Mesodermal cell (in vitro differentiated cells): Measurements from ENCODE around the gene ID3.
"Not testable (repeated sequence)": the region's sequence is repeated elsewhere in the genome, so short reads cannot be mapped to it uniquely, and the experiment has no call there.

Experiments
- H3K27ac ChIP-seq: 2 replicates; pipeline ENCODE4 v1.7.0; 2013; ENCODE audit warnings: mild to moderate bottlenecking, low read depth, low read length, moderate library complexity; ENCODE audit not compliant: severe bottlenecking
- H3K36me3 ChIP-seq: 2 replicates; pipeline ENCODE4 v1.7.1; 2013; ENCODE audit warnings: mild to moderate bottlenecking, low read length, moderate library complexity; ENCODE audit not compliant: control insufficient read depth, insufficient read depth
- H3K4me1 ChIP-seq: one replicate; pipeline ENCODE4 v1.7.1; 2013; ENCODE audit warnings: mild to moderate bottlenecking, low read length; ENCODE audit not compliant: insufficient read depth, control insufficient read depth, poor library complexity, severe bottlenecking
- H3K4me3 ChIP-seq: 2 replicates; pipeline ENCODE4 v1.7.0; 2013; ENCODE audit warnings: low read length, control low read depth, mild to moderate bottlenecking; ENCODE audit not compliant: insufficient read depth, poor library complexity, severe bottlenecking; ENCODE audit errors: extremely low read depth
- H3K9me3 ChIP-seq: 2 replicates; pipeline ENCODE4 v1.7.1; 2013; ENCODE audit warnings: mild to moderate bottlenecking, low read length, moderate library complexity; ENCODE audit not compliant: control insufficient read depth
- WGBS, 2 experiments: methylation state at CpG; one replicate each; pipeline ENCODE4 v1.1.5; 2013; ENCODE audit warnings: missing lambda C conversion rate in 2 of 2; ENCODE audit not compliant: insufficient coverage in 2 of 2; 5-methylcytosine and 5-hydroxymethylcytosine counted together

ID3 gene

DNA sequence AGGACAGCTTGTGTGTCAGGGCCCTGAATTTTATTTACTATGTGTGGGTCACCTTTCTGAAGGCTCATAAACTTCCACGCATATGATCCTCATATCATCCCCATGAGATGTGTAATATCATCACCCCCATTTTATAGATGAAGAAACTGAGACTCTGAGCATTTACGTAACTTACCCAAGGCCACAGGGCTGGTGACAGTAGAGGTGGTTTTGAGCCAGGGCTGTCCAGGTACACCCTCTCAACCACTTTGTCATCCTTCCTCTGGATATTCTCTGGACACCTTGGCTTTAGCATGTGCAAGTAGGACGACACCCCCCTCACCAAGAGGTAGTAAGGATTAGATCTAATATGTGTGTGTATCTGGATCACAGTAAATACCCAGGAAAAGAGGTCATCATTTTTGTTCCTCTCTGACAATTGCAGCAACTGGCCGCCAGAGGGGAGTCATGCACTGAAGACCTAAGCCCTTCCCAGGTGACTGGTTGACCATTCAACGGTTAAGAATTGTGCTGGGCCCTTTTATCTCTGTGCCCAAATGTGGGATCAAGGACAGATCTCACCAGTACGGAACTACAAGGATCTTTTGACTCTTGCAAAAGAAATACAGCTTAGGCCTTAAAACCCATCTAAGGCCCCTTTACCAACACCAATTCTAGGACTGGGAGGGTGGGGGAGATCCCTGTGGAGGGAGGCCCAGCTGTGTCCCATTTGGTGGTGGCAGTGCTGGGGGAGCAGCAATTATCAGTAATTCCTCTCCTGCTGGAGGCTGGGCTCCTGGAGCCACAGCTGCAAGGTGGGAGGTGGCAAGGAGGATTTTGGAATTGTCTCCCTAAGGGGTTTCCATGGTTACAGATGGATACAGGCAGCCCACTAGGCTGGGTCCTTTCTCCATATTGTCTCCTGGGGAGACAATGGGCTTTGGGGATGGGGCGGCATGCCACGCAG lies 14.6 kb downstream of the ID3 start:
- Histone ChIP-seq H3K36me3 (no peaks in the 10 kb centered on the region), H3K9me3 (no peaks in the 10 kb centered on the region), H3K27ac (no peak overlapping the region), H3K4me1 (peaks cover 8% of the 10 kb centered on the region), H3K4me3 (no peak overlapping the region)
- WGBS, 2 experiments, result 31 to 46% methylated on average over 3 to 4 of the region's 8 CpGs

DNA sequence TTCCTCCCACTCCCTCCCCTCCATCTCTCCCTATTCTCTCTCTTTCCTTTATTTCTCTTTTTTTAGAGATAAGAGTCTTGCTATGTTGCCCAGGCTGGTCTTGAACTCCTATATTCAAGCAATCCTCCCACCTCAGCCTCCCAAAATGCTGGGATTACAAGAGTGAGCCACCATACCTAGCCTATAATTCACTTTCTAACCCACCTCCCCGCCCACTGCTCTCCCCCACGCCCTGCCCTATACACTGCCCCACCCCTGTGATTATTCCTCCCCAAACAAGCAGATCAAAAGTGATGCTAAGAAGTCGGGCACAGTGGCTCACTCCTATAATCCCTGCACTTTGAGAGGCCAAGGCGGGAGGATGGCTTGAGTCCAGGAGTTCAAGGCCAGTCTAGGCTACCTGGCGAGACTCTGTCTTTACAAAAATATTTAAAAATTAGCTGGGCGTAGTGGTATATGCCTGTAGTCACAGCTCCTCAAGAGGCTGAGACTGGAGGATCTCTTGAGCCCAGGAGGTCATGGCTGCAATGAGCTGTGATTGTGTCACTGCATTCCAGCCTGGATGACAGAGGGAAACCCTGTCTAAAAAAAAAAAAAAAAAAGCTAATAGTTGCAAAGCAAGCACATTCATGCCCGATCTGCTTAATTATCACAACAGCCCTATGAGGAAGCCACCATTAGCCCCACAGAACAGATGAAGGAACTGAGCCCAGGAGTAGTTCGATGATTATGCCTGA lies 15.4 kb downstream of the ID3 start:
- WGBS, 2 experiments, result 87 to 90% methylated on average over 4 to 5 of the region's 8 CpGs
- H3K27ac ChIP-seq, result no peak overlapping the region
- H3K36me3 ChIP-seq, result no peaks in the 10 kb centered on the region
- no peaks in the 10 kb centered on the region for H3K9me3 ChIP-seq
- no peak overlapping the region for H3K4me3 ChIP-seq
- peaks cover 7% of the 10 kb centered on the region for H3K4me1 ChIP-seq

DNA sequence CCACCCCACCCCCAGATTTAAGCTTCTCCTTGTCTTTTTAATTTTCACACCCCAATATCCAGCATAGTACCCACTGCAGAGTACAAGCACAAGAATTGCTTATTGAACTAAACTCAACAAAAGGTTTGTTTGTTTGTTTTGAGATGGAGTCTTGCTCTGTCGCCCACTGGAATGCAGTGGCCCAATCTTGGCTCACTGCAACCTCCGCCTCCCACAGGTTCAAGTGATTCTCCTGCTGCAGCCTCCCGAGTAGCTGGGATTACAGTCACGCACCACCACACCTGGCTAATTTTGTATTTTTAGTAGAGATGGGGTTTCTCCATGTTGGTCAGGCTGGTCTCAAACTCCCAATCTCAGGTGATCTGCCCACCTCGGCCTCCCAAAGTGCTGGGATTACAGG lies 16.4 kb downstream of the ID3 start:
- not testable (repeated sequence) for H3K4me1 ChIP-seq, H3K4me3 ChIP-seq, H3K36me3 ChIP-seq, H3K9me3 ChIP-seq, H3K27ac ChIP-seq
- WGBS, 2 experiments, result 93 to 100% methylated on average over 2 to 3 of the region's 5 CpGs

DNA sequence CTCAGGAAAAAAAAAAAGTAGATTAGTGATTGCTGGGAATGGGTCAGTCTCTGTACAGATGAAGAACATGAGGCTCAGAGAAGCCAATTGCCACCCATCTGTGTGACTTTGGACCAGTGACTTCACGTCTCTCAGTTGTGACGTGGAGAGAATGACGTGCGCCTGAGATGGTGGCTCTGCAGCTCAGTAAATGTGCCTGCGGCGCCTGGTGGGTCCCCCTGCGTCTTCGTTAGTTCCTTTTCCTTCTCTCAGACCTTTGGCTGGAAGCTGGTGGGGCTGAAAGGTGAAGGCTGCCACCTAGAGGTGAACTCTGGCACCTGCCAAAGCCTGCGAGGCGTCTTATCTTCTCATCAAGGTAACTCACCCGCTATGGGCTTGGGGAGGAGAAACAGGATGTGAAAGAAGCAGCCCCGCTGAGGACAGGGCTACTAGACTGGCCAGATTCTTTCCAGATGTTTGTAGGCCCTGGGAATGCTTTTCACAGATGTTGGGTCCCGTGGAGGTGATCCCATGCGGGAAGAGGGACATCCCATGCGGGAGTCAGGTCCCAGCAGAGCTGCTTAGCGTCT lies 19.5 kb downstream of the ID3 start:
- WGBS, 2 experiments, result 6 to 7% methylated on average over 10 to 12 of the region's 16 CpGs
- H3K36me3 ChIP-seq, result no peaks in the 10 kb centered on the region
- peaks cover 3% of the 10 kb centered on the region for H3K4me1 ChIP-seq
- no peak overlapping the region for H3K4me3 ChIP-seq
- H3K27ac ChIP-seq, result no peak overlapping the region
- H3K9me3 ChIP-seq, result no peaks in the 10 kb centered on the region

DNA sequence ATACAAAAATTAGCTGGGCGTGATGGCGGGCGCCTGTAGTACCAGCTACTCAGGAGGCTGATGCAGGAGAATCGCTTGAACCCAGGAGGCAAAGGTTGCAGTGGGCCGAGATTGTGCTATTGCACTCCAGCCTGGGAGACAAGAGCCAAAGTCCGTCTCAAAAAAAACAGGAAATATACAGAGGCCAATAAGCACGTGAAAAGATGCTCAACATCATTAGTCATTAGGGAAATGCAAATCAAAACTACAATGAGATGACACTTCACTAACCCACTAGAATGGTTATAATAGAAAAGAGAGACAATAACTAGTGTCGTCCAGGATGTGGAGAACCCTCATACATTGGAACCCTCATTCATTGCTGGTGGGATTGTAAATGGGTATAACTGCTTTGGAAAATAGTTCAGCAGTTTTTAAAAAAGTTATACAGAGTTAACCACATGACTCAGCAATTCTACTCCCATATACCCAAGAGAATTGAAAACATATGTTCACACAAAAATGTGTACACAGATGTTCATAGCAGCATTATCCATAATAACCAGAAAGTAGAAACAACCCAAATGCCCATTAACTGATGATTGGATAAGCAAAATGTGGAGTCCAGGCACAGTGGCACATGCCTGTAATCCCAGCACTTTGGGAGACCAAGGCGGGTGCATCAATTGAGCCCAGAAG lies 21.9 kb downstream of the ID3 start:
- H3K4me3 ChIP-seq, result no peak overlapping the region
- H3K9me3 ChIP-seq, result no peaks in the 10 kb centered on the region
- peaks cover 3% of the 10 kb centered on the region for H3K4me1 ChIP-seq
- no peak overlapping the region for H3K27ac ChIP-seq
- WGBS, 2 experiments, result 86 to 92% methylated on average over 6 to 7 of the region's 9 CpGs
- H3K36me3 ChIP-seq, result no peaks in the 10 kb centered on the region

DNA sequence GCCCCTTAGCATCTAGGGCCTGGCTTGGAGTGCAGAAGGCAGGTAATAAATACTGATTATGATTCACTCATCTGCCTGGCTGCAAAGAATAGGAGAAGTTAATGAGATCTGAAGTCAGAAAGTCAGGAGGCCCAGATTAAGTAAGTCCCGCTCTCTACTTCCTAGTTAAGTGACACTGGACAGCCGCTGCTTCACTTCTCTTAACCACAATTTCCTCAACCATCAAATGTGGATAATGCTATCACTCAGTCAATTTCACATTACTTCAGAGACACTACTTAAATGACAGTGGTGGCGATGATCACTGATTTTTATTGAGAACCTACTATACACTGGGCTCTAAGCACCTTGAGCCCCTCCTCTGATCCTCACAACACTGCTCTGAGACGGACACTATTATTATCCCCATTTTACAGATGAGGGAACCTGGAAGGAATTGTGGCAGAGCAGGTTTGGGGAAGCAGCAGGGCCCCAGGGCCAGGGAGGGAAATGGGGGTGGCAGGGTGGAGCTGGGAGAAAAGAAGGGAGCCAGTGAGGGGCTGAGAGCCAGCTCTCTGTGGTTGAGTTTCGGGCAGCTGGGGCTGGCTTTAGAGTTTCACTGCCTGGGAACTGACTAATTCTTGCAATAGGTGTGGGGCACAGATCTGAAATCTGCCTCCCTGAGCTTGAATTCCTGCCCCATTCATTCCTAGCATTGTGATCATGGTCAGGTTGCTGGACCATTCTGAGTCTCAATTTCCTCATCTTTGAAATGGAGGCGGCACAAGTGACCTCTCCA lies 25.9 kb downstream of the ID3 start:
- WGBS, 2 experiments, result 94 to 100% methylated on average over 4 to 5 of the region's 6 CpGs
- no peaks in the 10 kb centered on the region for H3K9me3 ChIP-seq
- H3K4me3 ChIP-seq, result no peak overlapping the region
- H3K36me3 ChIP-seq, result no peaks in the 10 kb centered on the region
- no peaks in the 10 kb centered on the region for H3K4me1 ChIP-seq
- H3K27ac ChIP-seq, result no peak overlapping the region

DNA sequence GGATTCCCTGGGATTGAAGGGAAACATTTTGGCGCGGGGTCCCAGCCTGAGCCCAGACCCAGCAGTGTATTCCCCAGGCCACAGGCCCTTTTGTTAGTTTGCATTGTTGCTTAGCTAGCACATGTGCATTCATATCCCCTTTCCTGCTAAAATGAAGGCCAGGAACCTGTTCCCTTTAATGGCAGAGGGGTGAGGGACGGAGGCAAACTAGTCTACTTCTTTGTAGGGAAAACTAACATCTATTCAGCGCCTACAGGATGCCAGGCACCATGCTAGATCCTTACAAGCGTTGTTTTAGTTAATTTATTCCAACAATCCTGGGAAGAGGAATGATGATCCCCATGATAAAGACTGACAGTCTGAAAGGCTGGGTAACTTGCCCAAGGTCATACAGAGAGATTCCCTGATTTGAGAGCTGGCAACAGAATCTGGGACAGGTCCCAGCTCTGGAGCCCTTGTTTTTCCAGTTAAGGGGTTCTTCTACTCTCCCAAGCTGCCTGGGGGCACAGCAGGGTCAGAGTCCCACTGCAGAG lies 27.7 kb downstream of the ID3 start:
- no peaks in the 10 kb centered on the region for H3K36me3 ChIP-seq

DNA sequence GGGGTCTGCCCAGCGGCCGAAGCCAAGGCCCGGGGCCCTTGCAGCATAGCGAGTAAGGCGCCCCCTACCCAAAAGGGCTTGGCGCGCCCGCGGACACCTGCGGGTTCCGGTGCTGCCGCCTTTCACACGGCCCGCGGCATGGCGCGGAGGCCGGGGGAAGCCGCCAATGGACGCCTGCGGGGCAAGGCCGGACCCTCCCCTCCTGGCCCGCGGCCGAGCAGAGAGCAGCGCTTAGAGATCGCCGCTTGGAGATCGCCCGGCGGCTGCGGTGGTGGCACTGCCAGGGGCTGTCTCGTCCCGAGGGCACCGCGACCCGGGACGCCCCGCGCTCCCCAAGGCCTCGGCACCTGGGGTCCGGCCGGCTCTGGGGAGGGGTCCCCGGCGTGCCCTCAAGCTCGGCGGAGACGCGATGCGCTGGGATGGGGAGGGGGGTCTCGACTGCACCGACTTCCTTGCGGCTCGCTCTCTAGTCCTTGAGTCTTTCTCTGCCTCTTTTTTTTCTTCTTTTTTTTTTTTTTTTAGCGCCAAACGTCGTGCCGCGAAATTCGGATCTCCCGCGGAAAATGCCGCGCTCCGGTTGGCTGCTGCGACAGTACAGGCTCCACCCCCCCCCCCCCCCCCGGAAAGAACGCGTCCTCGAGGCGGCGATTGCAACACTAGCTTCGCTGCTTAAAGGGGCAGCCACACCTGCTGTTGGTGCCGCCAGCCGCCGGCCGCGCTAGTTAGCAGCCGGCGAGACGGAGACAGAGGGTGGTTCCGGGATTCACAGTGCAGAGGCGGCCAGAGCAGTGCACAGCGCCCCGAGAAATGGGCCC lies 28.3 kb downstream of the ID3 start, which contains the start of gene E2F2:
TSS of gene E2F2 (minus strand) at position 487 of the 815 bp plus-strand sequence. CDS start at position 47, 440 bp downstream.
- H3K36me3 ChIP-seq, result no peaks in the 10 kb centered on the region
- H3K27ac ChIP-seq, result no peak within 1 kb of the TSS
- no peaks in the 10 kb centered on the region for H3K9me3 ChIP-seq
- WGBS, 2 experiments, result 1% methylated on average over 46 to 61 of the region's 85 CpGs
- peak within 1 kb of the TSS; percentile 55 for H3K4me3 ChIP-seq
- H3K4me1 ChIP-seq, result no peaks in the 10 kb centered on the region

More for the DNA sequence above, 27.7 kb downstream of the ID3 start:
- H3K27ac ChIP-seq, result no peak overlapping the region
- H3K4me1 ChIP-seq, result no peaks in the 10 kb centered on the region
- no peaks in the 10 kb centered on the region for H3K9me3 ChIP-seq
- 0 to 42% methylated on average over 2 to 5 of the region's 5 CpGs for WGBS, 2 experiments
- peak overlapping the region; percentile 55 for H3K4me3 ChIP-seq

DNA sequence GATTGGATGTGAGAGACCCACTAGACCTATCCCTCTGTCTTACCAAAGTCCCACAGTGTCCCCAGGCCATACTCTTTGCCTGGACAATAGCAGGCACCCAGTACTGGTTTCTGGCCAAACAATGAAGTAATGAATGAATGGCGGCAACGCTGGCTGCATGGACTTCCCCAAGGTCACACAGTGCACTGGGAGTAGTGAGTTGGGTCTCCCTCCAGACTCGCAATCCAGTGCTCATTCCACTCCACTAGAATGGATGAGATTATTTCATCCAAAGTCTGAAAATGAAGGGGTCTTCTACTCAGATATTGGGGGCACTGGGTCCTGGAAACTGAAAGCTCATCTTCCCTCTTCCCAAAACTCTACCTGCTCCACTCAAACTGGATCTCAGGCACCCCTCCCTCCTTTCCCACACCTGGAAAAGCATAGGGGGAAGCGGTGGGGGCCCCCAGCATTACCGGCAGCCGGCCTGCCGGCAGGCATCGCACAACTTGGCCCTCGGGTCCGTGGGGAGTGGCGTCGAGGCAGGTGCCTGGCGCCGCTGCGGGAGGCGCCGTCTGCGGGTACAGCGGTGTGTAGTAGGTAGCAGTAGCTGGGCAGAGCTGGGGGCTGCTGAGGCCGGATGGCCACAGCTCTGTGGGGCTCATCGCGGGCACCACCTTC lies 29.1 kb downstream of the ID3 start:
- WGBS, 2 experiments, result 18 to 21% methylated on average over 7 to 18 of the region's 22 CpGs
- Histone ChIP-seq H3K4me3 (peak overlapping the region; percentile 55), H3K27ac (no peak overlapping the region), H3K4me1 (no peaks in the 10 kb centered on the region), H3K36me3 (no peaks in the 10 kb centered on the region), H3K9me3 (no peaks in the 10 kb centered on the region)
